GM21717 (cell line): Measurements from ENCODE around the gene BBLN.
"Not testable (repeated sequence)": the region's sequence is repeated elsewhere in the genome, so short reads cannot be mapped to it uniquely, and the experiment has no call there.

Experiments
- ATAC-seq: cut with Tn5 transposase; IDR thresholded peaks from one replicate; pipeline ENCODE4 v1.9.1; 2021; ENCODE audit warnings: mild to moderate bottlenecking, moderate library complexity; ENCODE audit not compliant: unreplicated experiment

BBLN gene, protein sequence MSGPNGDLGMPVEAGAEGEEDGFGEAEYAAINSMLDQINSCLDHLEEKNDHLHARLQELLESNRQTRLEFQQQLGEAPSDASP

GRCh38 chr9:128159784-128160602 lies at the start of gene BBLN:
Gene BBLN (plus strand): TSS chr9:128160265. CDS start chr9:128160408, 143 bp downstream.
- peak; percentile 73 for ATAC-seq

DNA sequence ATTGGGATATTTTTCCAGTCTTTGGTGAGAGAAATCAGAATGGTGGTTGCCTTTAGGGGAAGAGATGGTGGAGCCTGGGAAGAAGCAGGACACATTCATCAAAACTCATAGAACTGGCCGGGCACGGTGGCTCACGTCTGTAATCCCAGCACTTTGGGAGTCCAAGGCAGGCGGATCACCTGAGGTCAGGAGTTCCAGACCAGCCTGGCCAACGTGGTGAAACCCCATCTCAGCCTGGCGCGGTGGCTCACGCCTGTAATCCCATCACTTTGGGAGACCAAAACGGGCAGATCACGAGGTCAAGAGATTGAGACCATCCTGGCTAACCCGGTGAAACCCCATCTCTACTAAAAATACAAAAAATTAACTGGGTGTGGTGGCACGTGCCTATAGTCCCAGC lies 48.3 kb upstream of the BBLN start:
- not testable (repeated sequence) for ATAC-seq

DNA sequence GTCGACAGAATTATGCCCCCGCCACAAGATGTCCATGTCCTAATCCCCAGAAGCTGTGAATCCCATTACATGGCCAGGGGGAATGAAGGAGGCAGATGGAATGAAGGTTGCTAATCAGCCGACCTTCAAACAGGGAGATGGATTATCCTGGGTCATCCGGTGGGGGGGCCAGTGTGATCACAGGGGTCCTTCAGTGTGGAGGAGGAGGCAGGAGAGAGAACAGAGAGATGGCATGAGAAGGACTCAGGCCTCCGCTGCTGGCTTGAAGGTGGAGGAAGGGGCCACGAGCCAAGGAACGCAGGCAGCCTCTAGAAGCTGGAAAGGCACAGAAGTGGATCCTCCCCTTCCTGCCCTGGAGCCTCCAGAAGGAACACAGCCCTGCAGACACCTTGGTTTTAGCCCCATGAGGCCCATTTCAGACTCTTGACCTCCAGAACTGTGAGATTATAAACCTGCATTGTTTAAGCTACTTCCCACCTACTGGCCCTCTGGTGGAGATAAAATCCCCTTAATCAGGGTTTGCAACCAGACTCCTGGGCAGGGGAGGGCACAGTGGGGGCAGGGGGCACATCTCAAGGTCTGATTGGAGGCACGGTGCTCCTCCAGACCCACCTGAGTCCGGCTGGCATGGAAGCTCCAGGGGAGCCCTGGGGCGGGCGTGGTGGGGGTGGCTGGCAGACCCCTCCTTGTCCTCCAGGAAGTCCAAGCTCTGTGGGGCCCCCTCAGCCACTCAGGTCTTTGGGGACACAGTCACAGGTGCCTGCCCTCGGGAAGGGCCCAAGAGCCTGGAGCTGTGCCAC lies 46.3 kb upstream of the BBLN start:
- ATAC-seq = no peak

- no peak for ATAC-seq
Observed at GRCh38 chr9:128114326-128115186, 45.5 kb upstream of the BBLN start.

DNA sequence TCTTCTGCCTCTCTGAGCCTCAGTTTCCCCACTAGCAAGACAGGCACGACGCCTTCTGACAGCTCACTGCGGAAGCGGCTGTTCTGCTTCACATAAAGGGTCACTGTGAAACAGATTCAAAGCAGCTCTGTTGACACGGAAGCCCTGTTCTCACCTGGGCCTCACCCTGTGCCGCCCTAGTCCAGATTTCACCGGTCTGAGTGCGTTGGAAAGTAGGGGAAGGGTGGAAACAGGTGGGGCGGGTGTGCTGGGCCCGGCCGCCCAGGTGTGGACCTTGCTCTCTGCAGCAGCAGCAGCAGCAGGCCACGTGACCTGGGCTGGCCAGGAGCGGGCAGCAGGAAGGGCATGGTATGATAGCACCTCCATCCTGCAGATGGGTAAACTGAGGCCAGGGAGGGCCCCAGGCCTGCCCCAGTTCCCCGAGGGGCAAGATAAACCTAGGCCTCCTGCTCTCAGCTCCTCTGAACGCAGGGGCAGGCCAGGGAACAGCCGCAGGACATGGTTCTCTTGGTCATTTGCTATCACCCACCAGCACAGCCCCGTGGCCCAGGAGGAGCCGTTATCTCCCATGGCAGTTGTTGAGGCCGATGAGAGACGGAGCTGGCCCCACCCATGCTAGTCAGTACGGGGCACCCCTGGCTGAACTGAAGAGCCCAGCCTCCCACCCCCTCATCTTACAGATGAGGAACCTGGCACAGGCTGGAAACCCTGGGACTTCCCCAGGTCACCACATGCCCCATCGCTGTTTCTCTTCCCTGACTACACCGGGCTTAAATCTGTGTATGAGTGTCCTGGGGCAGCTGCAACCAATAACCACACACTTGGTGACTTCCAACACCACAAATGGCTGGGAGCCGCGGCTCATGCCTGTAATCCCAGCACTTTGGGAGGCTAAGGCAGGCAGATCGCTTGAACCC lies 44.6 kb upstream of the BBLN start:
- ATAC-seq = no peak

DNA sequence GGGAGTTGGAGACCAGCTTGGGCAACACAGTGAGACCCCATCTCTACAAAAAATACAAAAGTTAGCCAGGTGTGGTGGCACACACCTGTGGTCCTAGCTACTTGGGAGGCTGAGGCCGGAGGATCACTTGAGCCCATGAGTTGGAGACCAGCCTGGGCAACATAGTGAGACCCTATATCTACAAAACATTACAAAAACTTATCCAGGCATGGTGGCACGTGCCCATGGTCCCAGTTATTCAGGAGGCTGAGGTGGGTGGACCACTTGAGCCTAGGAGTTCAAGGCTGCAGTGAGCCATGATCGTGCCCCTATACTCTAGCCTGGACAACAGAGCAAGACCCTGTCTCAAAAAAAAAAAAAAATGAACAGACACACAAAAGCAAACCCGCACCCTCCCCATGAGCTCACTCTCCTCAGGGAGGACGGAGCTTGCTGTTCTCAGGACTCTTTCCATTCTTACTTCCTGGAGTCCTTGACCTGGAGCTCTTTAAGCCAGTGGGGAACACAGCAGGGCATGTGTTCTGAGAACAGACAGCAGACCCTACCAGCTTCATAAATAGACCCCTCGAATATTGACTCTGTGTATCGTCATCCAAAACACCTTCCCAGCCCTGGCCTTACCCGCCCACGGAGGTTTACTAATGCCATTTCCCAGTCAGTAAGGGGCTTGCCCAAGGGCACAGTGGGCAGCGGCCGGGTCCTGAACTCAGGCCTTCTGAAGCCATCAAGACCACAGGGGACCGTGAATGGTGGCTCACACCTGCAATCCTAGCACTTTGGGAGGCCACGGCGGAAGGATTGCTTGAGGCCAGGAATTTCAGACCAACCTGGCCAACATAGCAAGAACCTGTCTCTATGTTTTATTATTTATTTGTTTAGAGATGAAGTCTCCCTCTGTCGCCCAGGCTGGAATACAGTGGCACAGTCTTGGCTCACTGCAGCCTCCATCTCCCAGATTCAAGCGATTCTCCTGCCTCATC lies 43.7 kb upstream of the BBLN start:
- no peak for ATAC-seq

DNA sequence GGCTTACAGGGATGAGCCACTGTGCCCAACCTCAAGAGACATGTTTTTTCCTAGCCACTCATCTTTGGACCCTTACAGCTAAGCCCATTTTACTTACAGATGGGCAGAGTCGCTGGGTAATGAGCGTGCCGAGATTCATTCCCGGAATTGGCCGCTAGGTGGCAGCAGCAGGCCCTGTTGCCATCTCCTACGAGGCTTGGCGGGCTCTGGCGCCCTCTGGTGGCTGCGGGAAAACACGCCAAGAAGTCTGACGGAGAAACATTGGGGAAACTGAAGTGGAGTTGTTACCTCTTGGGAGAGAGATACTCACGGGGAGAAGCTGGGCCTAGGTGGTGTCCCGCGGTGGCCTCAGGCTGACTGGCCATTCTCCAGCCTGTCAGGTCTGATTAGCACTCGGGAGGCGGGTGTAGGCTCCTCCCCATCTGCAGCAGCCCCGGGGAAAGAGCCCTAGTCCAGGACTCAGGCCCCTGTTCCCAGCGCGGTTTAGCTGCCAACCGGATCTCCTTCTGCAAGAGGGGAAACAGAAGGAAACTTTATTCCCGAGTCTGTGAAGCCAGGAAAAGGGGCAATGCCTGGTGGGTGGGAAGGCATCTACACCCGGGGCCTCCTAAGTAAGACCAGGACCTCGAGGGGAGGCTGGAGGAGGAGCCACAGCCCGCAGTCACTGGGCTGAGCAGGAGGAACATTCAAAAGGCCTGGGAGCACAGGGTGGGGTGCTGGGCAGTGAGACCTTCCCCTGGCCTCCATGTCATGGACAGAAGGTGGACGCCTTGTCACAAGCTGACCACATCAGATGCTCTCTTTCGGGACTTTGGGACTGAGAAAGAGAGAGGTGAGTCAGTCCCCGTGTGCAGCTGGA lies 42.2 kb upstream of the BBLN start:
- no peak for ATAC-seq

DNA sequence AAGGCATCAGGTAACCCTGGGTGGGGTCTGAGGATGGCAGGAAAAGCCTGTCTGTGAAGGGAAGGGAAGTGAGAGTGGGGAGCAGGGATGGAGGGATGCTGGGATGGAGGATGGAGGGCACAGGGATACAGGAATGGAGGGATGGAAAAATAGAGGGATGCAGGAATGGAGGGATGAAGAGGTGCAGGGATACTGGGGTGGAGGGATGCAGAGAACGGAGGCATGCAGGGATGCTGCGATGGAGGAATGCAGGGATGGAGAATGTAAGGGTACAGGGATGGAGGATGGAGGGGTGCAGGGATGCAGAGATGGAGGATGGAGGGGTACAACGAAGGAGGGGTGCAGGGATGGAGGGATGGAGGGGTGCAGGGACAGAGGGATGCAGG lies 41.6 kb upstream of the BBLN start:
- ATAC-seq = no peak

DNA sequence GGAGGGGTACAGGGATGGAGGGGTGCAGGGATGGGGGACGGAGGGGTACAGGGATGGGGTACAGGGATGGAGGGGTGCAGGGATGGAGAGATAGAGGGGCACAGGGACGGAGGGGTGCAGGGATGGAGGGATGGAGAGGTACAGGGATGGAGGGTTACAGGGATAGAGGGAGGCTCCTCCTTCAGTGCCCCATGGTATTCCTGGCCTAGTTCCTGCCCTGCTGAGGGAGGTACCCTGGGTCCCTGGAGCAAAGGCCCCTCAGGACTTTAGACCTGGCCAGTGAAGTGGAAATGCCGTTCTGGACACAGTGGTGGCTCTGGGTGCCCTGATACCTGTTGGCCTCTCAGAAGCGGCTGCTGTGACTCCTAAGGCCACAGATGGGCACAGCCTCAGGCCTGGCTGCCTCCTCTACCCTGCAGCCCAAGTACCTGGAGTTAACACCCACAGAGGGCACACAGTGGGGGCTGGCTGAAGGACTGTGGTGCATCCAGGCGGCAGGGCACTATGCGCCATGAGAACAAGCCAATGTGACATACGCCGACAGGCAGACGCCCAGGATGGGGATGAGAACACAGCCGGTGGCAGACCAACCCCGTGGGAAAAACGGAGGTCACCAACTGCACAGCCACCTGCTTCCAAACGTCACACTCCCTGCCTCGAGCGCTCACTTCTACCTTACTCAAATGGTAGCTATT lies 40.9 kb upstream of the BBLN start:
- ATAC-seq = no peak

GRCh38 chr9:128120061-128120740 lies 39.9 kb upstream of the BBLN start:
- no peak for ATAC-seq

DNA sequence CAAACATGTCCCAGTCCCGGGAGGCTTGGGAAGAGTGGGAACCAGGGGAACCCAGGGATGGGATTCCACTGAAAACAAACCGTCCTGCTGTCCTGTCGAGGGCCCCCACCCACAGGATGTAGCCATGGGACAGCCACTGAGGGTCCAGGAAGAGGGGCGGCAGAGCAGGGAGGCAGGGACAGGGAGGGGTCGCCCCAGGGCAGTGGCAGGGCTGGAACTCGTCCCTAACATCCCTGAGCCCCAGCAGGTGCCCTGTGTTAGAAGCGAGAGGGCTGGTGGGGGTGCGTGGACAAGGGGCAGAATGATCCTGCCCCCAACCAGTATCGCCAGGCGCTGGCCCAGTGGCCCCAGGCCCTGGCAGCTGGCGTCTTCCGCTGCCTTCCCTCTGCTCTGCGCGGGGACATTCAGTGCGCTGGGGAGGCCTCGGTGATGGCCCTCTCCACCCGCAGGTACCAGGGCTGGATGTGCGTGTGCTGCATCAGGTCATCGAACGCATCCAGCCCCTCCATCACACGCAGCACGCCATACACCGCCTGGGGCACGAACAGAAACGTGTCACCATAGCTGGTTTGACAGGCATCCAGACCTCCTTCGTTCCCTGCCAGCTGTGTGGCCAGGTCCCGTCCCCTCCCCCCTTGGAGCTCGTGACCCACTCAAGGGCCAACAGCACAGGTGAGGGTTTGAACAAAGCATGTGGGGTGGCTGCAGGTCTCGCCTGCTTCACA lies 39.2 kb upstream of the BBLN start:
- no peak for ATAC-seq

GRCh38 chr9:128121466-128121810 lies 38.6 kb upstream of the BBLN start:
- no peak for ATAC-seq

GRCh38 chr9:128121924-128122808 lies 37.9 kb upstream of the BBLN start:
- no peak for ATAC-seq

- ATAC-seq = no peak
Observed at GRCh38 chr9:128122809-128123175, 37.3 kb upstream of the BBLN start.

DNA sequence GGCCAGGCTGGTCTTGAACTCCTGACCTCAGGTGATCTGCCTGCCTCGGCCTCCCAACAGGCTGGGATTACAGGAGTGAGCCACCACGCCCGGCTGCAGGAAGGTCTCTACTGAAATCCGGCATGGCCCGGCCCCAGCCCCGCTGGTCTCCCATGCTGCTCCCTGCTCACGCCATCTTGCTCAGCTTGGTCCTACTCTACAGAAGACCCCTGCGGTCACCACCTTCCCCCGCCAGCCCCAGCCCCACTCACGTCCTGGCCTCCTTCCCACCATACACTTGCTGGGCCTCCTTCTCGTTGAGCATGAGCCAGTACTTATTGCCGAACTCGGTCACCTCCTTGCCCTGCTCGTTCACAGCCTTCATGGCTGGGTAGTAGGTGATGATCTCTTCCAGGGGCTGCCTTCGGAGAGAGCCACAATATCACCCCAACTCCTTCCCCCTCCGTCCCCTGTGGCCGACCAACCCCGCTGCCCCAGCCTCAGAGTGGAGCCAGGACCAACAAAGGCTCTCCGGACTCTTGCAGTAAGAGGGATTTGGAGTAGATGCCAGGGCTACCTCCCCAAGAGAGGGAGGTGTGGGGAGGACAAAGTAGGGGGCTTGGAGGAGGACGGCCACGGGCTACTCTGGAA lies 36.5 kb upstream of the BBLN start:
- ATAC-seq = no peak
